LNCAP (cell line): ENCODE data around the gene SUPT3H.

Experiments
- TF ChIP-seq, protein P1 (sequence below): fragments of 450-650 bp; IDR thresholded peaks from 2 replicates; pipeline ENCODE4 v1.5.1; 2017; ENCODE audit warnings: mild to moderate bottlenecking

Gene SUPT3H

DNA sequence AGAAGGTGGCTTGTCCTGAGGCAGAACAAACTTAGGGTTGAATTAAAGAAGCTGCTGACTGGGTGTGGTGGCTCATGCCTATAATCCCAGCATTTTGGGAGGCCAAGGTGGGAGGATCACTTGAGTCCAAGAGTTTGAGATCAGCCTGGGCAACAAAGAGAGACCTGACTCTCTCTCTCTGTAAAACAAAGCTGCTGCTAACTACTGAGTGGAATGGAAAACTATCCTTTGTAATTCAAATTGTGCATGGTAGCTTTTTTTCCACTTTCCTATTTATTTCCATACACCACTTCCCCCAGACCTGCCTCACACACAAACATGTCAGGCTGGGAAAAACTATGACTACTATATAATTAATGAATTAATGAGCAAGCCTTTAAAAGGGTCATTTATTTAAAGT is 553.2 kb downstream of the SUPT3H start:
- TF ChIP-seq, protein P1, sequence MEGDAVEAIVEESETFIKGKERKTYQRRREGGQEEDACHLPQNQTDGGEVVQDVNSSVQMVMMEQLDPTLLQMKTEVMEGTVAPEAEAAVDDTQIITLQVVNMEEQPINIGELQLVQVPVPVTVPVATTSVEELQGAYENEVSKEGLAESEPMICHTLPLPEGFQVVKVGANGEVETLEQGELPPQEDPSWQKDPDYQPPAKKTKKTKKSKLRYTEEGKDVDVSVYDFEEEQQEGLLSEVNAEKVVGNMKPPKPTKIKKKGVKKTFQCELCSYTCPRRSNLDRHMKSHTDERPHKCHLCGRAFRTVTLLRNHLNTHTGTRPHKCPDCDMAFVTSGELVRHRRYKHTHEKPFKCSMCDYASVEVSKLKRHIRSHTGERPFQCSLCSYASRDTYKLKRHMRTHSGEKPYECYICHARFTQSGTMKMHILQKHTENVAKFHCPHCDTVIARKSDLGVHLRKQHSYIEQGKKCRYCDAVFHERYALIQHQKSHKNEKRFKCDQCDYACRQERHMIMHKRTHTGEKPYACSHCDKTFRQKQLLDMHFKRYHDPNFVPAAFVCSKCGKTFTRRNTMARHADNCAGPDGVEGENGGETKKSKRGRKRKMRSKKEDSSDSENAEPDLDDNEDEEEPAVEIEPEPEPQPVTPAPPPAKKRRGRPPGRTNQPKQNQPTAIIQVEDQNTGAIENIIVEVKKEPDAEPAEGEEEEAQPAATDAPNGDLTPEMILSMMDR, result no peak

DNA sequence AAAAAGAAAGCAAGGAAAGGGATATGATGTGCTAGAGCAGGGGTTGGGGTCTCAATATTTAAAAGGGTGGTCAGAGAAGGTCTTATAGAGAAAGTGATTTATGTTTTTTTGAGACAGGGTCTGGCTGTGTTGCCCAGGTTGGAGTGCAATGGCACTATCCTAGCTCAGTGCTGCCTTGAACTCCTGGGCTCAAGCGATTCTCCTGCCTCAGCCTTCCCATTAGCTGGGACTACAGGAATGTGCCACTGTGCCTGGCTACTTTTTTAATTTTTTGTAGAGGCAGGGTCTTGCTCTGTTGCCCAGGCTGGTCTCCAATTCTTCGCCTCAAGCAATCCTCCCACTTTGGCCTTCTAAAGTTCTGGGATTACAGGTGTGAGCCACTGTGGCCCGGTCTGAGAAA is 557.0 kb downstream of the SUPT3H start:
- TF ChIP-seq, protein P1, result no peak

DNA sequence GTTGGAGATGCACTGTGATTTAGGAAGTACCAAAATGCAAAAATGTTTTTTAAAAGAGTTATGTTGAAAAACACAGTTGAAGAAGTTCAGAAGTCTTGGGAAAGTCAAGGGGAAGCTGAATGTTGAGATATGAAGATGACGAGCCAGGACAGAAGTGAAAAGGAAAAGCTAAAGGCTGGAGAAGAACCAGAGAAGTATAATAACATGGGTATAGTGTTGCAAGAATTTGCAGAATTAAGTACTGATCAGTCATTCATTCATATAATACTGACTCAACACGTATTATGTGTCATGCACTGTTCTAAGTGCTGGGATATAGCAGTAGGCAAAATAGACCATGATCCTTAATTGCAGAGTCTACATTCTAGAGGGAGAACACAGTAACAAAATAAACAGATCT is 557.4 kb downstream of the SUPT3H start:
- TF ChIP-seq, protein P1, result no peak

DNA sequence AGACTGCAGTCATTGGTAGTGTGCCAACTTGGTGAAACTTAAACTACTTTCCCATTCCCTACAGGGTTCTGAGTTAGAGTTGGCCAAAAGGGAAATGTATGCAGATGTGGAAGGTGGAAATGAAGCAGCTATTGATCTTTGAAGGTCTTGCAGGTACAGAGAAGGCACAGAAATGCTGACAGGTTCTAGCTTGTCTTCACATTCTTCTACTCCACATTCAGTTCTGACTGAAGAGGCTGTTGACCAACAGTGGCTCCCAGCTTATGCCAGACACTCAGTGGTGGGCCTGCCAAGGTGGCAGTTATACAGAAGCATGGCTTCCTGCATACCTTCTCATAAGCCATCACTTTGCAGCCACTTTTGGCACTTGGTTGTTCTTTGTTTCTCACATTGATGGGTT is 566.3 kb downstream of the SUPT3H start:
- TF ChIP-seq, protein P1, result no peak

DNA sequence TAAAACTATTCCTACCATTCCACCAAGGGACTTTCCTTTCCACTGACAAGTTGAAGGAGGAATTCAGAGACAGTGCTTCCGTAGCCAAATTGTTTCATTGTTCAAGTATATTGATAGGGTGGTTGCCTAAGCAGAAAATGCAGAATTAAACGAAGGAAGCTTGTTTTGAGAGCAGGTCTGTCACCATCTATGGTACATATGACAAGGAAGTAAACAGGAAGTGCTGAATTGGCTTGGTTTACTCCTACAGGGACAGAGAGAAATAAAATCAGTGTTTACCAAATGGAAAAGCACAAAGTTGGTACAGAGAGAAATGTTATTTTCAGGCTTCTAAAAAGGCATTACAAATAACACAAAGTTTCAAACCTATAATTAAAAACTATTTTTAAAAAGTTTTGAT is 568.5 kb downstream of the SUPT3H start:
- TF ChIP-seq, protein P1, result no peak

DNA sequence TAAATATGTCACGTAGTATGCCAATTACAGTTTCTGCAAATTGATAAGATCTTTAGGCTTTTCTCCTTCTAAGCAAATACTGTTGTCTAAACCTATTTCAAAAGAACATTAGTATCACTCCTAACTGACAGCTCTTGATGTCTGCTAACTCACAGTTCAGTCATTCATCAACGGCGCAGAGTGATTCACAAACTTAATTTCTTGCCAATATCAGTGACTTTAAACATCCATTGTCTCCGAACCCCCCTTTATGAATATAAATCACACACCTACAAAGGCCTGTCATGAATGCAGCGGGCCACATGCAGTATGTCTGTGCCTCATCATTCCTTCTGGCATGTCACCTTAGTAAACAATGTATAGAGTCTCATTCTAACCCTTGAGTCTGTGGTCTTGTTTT is 569.6 kb downstream of the SUPT3H start:
- TF ChIP-seq, protein P1, result no peak

DNA sequence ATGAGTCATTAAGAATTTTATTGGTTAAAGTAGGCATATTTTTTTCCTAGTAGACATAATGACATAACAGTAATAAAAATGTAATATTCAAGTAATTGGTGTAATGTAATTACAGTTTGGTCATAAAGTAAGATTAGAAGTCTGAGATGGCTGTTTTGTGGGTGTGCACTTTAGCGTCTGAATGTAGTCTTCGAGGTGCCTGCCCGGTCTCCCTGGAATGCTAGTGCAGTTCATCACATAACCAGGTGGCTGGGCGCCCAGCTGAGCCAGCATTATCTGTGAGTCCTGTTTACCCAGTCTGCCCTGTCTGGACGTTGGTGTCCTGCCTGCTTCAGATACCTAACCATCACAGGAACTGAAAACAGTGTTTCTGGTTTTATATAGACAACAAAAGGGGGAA is 571.1 kb downstream of the SUPT3H start:
- TF ChIP-seq, protein P1, result no peak

DNA sequence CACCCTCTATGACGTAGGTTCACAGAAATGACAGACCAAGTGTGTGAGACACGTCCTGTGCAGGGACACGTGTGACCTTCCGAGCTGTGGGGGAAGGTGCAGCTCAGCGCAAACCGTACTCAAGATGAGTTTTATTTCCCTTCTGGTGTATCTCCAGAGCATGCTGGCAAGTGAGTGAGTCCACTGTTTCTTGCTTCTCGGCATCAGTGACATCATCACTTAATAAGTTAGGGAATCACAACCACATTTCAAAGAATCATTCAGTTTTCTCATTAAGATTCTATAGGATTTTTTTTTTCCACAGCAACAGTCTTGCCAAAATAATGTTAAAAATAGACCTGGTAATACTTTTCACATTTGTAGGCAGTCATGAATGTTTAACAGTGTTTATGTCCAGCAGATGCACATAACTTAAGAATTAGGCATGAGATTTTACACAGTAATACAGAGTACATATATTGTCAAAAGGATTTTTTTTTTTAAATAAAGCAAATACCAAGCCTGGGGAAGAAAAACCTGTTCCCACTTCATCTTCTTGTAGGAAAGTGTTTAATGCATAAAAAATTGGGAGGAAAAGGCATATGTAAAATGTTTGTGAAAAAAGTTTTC is 572.4 kb downstream of the SUPT3H start:
- TF ChIP-seq, protein P1, result no peak
